NB4 (cell line): ENCODE data around the gene BMF.

Experiments used
- DNase-seq: peaks from one replicate; pipeline ENCODE4 v3.0.0; 2010; ENCODE audit warnings: low read depth
- H3K4me3 ChIP-seq: one replicate; pipeline ENCODE4 v1.5.1; 2011; ENCODE audit warnings: mild to moderate bottlenecking, low read depth, low read length, moderate library complexity
- MYC ChIP-seq: IDR thresholded peaks from 2 replicates; pipeline ENCODE4 v1.6.1; 2011; ENCODE audit warnings: low read depth, low read length
- POLR2A ChIP-seq: IDR thresholded peaks from 2 replicates; pipeline ENCODE4 v1.6.1; 2011; ENCODE audit warnings: mild to moderate bottlenecking; ENCODE audit not compliant: insufficient read length; ENCODE audit errors: extremely low read depth
- TF ChIP-seq, protein P1 (sequence below): IDR thresholded peaks from 2 replicates; pipeline ENCODE4 v1.6.1; 2011; ENCODE audit warnings: low read depth, low read length
- TF ChIP-seq, protein P2 (sequence below): IDR thresholded peaks from one replicate; pipeline ENCODE4 v1.5.1; 2012; ENCODE audit warnings: low read depth, low read length

The BMF gene

DNA sequence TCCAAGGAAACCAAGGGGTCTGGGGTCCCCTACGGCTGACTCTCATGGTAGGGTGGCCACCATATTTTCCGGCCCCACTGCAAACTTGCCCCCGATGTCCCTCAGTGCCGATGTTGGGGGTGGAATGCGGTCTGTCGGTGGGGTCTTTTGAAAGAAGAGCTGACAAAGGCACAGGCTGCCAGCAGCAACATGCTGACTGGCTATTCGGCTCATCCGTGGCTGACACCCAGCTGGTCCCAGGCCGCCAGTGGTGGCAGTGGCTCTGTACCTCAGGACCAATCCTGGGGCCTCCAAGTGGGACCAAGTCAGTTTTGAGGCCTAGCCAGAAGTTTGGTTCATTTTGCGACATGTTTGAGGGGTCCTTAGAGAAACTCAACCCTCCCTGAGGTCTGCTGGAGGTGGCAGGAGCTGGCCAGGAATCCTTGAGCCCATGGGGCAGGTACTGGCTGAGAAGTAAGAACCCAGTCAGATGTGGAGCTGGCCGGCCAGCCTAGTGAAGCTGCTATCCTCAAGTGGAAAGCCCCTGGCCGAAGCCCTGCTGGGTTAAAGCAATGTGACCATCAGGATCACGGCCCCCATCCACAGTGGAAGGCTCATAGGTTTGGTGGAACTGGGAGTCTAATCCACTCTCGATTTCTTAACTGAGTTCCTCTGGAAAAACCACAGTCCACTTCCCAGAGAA lies 17.8 kb downstream of the BMF start:
- no peak for TF ChIP-seq POLR2A
- no peak for TF ChIP-seq MYC
- TF ChIP-seq, protein P1, sequence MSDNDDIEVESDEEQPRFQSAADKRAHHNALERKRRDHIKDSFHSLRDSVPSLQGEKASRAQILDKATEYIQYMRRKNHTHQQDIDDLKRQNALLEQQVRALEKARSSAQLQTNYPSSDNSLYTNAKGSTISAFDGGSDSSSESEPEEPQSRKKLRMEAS = no peak
- TF ChIP-seq, protein P2, sequence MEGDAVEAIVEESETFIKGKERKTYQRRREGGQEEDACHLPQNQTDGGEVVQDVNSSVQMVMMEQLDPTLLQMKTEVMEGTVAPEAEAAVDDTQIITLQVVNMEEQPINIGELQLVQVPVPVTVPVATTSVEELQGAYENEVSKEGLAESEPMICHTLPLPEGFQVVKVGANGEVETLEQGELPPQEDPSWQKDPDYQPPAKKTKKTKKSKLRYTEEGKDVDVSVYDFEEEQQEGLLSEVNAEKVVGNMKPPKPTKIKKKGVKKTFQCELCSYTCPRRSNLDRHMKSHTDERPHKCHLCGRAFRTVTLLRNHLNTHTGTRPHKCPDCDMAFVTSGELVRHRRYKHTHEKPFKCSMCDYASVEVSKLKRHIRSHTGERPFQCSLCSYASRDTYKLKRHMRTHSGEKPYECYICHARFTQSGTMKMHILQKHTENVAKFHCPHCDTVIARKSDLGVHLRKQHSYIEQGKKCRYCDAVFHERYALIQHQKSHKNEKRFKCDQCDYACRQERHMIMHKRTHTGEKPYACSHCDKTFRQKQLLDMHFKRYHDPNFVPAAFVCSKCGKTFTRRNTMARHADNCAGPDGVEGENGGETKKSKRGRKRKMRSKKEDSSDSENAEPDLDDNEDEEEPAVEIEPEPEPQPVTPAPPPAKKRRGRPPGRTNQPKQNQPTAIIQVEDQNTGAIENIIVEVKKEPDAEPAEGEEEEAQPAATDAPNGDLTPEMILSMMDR = no peak
- H3K4me3 ChIP-seq = no peak overlapping the region
- no peak for DNase-seq

DNA sequence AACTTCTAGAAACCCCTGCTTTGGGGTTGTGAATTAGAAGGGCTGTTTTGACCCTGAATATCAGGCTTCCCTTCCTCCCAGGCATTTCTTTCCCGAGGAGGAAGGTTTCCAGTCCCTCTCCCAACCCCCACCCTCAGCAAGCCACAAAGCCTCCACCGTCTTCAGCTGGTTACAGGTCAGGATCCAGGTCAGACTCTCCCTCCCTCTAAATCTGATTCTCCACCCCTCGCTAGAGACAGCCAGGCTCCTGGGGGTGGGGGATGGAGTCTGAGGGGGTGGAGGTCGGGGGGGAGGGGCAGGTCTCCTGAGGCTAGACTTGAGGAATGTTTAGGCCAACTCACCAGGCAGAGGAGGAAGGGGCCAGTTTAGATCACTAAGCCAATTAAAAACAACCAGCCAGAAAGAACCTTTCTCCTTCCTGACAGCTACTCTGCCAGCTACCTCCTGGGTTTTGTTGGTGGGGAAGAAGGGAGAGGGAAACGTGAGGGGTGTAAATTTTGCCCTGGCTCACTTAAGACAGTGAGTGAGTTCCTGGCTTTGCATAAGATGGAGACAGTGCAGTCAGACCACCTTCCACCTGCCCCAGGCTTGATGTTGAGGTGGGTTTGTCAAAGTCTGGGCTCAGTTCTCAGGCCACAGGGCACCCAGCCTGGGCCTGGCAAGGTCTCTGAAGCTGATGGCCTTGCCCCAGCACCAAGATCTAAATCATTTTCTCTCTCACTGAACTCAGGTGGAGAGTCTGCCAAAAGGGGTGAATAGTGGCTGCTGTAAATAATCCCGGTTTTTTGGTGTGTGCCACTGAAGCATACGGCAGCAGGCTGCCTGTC lies 19.5 kb downstream of the BMF start:
- H3K4me3 ChIP-seq = no peak overlapping the region
- TF ChIP-seq, protein P1 = no peak
- TF ChIP-seq POLR2A (no peak), MYC (no peak)
- TF ChIP-seq, protein P2 = no peak
- DNase-seq = peak; percentile 44

DNA sequence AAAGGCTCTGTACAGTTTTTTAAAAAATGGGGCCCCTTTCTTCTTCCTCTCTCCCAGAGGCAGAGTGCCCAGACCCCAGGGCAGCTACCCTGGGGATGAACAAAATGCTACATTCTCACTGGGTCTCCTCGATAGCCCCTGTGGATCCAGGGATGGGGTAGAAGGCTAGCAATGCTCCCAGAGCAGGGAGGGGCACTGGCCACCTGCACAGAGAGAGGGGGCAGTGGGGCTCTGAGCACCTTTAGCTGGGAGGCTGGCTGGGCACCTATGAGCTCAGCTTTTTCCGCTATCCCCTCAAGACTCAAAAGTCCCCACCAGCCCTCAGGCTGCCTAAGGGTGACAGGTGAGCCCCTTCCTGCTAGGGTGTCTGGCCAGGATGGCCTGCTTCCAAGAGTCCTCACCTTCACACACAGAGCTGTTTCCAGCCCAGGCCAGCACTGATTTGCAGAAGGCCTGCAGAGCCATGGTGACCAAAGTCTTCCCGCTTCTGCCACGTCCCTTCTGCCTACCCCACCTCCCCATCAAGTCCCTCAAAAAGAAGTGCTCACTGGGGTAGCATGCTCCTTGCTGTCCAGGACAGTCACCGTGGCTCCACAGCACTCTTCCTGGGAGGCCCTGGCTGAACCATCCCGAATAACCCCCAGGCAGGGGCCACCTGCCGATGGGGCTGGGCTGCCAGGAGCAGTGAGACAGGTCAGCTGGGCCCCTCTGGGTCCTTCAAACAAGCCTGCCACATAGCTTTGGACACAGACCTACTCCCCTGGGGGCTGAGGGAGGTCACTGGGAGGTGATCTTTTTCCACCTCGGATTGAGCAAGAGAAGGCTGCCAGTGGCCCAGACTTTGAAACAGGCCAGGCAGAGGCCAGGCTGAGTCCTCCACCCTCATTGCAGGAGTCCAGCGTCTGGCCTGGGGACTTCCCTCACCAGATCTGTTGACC lies 20.4 kb downstream of the BMF start:
- peak; percentile 59 for DNase-seq
- TF ChIP-seq, protein P2 = no peak
- TF ChIP-seq, protein P1 = no peak
- no peak for TF ChIP-seq MYC
- no peak for TF ChIP-seq POLR2A
- no peak overlapping the region for H3K4me3 ChIP-seq

DNA sequence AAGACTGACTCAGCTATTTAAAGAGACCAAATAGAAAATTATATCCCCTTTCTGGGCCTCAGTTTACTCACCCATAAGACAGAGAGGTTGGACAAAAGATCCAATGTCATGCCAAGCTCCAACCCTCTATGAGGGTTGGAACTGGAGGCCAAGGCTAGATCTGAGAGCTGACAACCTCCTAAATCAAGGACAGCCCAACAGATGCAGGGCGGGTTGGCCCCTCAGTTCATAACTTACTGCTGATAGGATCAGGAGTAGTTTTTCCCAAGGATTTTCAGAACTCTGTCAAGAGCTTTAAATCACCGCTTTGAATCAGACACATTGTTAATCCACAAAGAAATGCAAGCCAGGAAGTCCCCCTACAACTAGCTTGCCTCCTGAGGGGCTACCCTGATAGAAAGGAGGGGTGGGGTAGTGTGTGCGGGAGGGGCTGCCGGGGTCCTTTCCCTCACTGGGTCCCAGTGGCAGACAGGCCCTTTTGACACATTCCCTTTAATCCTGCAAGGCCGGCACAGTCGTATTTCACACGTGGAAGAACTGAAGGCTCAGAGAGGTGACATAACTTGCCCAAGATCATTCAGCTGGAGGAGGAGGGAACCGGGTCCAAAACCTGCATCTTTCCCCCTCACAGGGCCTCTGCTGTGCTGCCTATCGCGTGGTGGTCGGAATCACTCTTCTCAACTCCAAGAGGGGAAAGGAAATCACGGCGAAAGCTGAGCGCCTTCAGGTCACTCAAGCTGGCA lies 21.4 kb downstream of the BMF start:
- TF ChIP-seq MYC (no peak), POLR2A (no peak)
- TF ChIP-seq, protein P2 = no peak
- TF ChIP-seq, protein P1 = no peak
- no peak for DNase-seq
- H3K4me3 ChIP-seq = no peak overlapping the region

DNA sequence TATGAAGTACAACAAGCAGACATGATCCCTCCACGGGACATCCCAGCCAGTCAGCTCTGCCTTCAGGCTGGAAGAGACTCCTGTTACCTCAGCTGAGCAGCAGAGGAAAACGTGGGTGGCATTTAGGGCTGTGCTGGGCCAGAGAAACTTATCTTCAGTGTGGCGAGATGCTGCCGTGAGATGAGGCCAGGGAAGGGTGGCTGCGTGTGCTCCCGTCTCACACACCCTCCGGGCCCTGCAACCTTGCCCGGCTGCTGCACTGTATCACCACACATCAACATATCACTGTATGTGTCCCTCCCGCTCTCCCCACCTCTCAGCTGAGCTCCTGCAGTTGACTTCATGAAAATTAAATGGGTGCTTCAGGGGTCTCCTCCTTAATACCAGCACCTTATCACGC lies 23.4 kb downstream of the BMF start:
- no peak overlapping the region for H3K4me3 ChIP-seq
- no peak for DNase-seq
- TF ChIP-seq, protein P1 = no peak
- TF ChIP-seq, protein P2 = no peak
- TF ChIP-seq POLR2A (no peak), MYC (no peak)
